Sigmoid colon (tissue), 4 donors: ENCODE results near the gene LARP1.

ENCODE experiments used
- CTCF ChIP-seq, 4 experiments: fragments of 450-650 bp in 3 of 4; fragments of 200-600 bp in 1 of 4; IDR thresholded peaks; one replicate each; pipeline ENCODE4 v1.5.1; 2016 to 2019; ENCODE audit warnings: antibody characterized with exemption in 4 of 4, mild to moderate bottlenecking in 3 of 4, moderate library complexity in 2 of 4
- EP300 ChIP-seq, 4 donors: sonication (generic); formaldehyde crosslinking; IDR thresholded peaks; one replicate each; pipeline ENCODE4 v1.6.1; 2017; ENCODE audit warnings: antibody characterized with exemption in 4 of 4
- POLR2A ChIP-seq, 2 donors: fragments of 450-650 bp; IDR thresholded peaks; one replicate each; pipeline ENCODE4 v1.6.1; 2016; ENCODE audit warnings: antibody characterized with exemption in 2 of 2, mild to moderate bottlenecking in 2 of 2, moderate library complexity in 2 of 2
- POLR2AphosphoS5 ChIP-seq, 4 donors: sonication (generic); formaldehyde crosslinking; IDR thresholded peaks; one replicate each; pipeline ENCODE4 v1.6.1; 2017; ENCODE audit warnings: antibody characterized with exemption in 4 of 4

GRCh38 chr5:154794525-154795234, 39.5 kb downstream of the LARP1 start:
- TF ChIP-seq POLR2AphosphoS5 (IDR thresholded peaks at IDR 0.05) (no peak), CTCF (IDR thresholded peaks at IDR 0.05) (no peak), POLR2A (IDR thresholded peaks at IDR 0.05) (no peak), EP300 (IDR thresholded peaks at IDR 0.05) (no peak)
